Ureter (tissue), 1 donor: Measurements from ENCODE around the gene BFSP2. TPM values are rescaled to one million over a fixed set of nuclear protein-coding genes. Genes with fewer than 3 reads are reported as not detected.

Source experiments
- DNase-seq: peaks from one replicate; pipeline ENCODE4 v3.0.0-alpha.2; 2020; ENCODE audit warnings: low spot score
- total RNA-seq: library from RNA; stranded (reverse); gene quantifications from one replicate; pipeline ENCODE4 v1.2.4, GENCODE V29; 2023
- donor health status: DM: yes; HTN: yes; CAD: no.

BFSP2 gene
- total RNA-seq, 1 donor from 2014 or later: not detected

DNA sequence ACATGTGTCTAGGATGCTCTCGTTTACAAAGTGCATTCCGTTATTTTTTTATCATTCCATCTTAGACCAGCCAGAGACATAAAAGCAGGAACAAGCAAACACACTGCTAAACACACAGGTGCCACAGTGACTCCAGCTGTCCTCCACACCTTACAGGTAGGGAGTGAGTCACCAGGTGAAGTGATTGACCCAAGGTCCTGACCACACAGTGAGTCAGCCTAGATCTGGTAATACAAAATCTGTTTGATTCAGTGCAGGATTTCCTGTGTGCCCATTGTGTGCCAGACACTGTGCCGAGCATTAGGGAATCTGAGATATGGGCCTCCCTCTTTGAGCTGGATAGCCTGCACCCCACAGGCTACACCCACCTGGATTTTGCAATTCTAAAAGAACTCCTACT is 16.7 kb upstream of the BFSP2 start:
- no peak for DNase-seq

GRCh38 chr3:133383741-133384140 is 16.1 kb upstream of the BFSP2 start:
- no peak for DNase-seq

DNA sequence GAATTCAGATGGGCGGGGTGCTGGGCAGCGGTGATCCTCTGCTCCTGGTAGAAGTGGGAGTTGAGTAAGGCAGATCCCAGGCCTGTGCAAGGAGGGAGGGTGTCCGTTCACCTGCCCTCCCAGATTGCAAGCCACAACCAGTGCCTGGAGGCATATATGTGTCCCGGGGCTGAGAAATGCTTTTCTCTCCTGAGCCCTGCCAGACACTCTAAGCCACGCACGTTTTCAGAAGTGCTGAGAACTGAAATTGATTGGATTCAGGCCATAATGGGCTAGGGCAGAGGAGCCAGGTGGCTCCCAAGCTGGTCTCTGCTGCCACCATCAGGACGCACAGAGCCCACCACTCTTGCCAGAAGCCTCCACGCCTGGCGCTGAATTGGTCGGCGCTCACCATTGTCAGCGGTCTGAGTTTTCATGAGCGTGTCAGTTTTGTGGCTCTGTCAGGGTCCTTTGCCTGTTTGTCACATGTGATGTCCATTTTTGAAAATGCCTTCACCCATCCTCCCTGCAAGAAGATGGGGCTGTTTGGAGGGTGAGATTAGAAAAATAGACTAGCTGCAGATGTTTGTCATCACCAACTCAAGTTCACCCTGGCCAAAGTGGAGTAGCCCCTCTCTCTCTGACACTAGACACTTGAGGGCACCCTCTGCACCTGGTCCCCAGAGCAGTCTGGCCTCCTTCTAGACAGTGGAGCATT is 15.4 kb upstream of the BFSP2 start:
- peak; percentile 58 for DNase-seq

- no peak for DNase-seq
Measured at GRCh38 chr3:133386876-133387275, 13.0 kb upstream of the BFSP2 start.

DNA sequence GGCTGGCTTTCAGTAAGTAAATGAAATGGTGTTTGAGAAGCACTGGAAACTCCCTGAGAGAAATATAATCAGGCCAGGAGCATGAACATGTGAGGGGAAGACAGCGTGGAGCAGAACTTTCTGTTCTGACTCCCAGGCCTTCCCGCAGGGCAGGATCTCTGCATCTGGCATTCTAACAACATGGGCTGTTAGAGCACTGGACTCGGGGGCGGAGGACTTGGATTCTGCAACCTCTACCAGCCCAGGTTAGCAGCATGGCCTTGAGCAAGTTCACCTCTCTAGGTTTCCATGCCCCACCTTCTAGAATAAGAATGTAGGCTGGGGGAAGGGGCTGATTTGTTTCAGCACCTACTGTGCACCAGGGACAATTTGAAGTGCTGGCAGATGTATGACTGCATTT is 12.5 kb upstream of the BFSP2 start:
- DNase-seq: no peak

- no peak for DNase-seq
Measured at GRCh38 chr3:133388696-133389395, 11.0 kb upstream of the BFSP2 start.

- DNase-seq: no peak
Measured at GRCh38 chr3:133390715-133391114, 9.1 kb upstream of the BFSP2 start.

- DNase-seq: no peak
Measured at GRCh38 chr3:133393204-133393603, 6.7 kb upstream of the BFSP2 start.

- DNase-seq: no peak
Measured at GRCh38 chr3:133393691-133394474, 6.0 kb upstream of the BFSP2 start.

- DNase-seq: no peak
Measured at GRCh38 chr3:133394561-133395311, 5.1 kb upstream of the BFSP2 start.

DNA sequence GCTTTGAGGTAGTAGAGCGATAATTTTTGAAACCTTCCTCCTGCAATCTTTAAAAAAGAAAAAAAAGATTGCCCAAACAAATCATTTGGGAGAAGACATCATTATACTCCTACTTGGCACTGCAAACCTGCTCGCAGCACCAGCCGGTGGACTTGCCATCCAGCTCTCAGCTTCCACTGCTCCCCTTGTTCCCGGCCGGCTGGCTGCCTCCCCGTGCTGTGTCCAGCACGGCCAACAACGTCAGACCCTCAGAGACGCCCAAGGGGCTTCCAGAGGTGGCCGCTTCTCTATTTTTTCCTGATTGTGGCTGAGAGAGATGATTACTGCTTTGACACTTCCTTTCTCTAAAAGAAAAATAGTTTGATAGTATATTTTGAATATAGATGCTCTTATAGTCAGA is 3.0 kb upstream of the BFSP2 start:
- no peak for DNase-seq

- DNase-seq: no peak
Measured at GRCh38 chr3:133401374-133402135, 1.7 kb downstream of the BFSP2 start.

GRCh38 chr3:133404920-133405319 is 5.1 kb downstream of the BFSP2 start:
- DNase-seq: no peak

DNA sequence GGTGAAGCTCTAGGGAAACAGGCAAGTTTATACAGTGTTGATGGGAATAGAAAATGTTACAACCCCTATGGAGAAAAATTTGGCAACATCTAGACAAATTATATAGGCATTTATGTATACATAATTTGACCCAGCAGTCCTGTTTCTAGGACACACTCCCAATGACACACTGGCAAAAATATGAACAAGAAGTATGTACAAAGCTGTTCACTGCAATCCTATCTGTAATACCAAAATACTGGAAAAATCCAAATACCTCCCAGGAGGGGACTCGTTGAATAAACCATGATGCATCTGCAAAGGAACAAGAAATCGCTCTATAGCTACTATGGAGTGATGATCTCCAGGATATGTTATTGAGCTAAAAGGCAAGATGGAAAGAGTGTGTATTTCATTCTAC is 8.5 kb downstream of the BFSP2 start:
- DNase-seq: no peak

GRCh38 chr3:133408961-133409360 is 9.1 kb downstream of the BFSP2 start:
- DNase-seq: no peak

DNA sequence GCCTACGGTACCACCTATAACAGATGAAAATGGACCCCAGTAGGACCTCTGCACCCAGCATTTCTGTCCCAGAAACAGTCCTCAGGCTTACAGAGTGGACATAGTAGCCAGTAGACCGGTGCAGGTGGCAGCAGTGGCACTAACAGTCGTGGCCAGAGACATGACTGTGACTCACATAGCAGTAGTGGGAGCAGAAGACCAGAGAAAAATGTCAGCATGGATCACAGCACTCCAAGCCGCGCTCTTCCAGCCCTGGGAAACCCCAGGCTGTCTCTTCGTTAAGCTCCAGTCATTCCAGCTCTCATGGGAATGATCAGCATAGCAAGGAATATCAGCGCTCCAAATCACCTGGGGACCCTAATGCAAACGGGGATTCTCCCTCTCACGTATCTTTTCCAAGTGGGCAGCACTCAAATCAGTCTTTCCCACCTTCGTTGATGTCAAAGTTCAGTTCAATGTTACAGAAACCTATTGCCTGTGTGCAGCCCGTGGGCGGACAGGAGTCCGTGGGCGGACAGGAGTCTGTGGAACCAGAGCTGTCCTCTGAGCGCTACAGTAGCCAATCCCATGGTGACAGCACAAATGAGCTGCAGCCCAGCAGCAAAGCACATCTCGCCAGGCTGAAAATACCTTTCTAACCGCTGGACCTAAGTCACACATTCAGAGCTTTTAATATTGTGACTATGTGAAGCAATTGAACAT is 10.5 kb downstream of the BFSP2 start:
- no peak for DNase-seq

- no peak for DNase-seq
Measured at GRCh38 chr3:133412183-133413132, 12.6 kb downstream of the BFSP2 start.

- no peak for DNase-seq
Measured at GRCh38 chr3:133413161-133414020, 13.5 kb downstream of the BFSP2 start.

- DNase-seq: no peak
Measured at GRCh38 chr3:133414021-133414392, 14.2 kb downstream of the BFSP2 start.
